GM12878 (cell line): ENCODE measurements around the gene CT83.

Experiments
- CTCF ChIP-seq, 3 experiments: IDR thresholded peaks in 2 of 3; conservative IDR thresholded peaks in 1 of 3; 2 replicates each; pipeline ENCODE4 v1.5.1; 2011; ENCODE audit warnings: low read depth in 3 of 3, low read length in 3 of 3, mild to moderate bottlenecking in 3 of 3, control low read depth in 2 of 3, moderate library complexity in 2 of 3, inconsistent platforms in 1 of 3, mixed read lengths in 1 of 3; ENCODE audit not compliant: control insufficient read depth in 2 of 3, insufficient read depth in 1 of 3; ENCODE audit errors: extremely low read depth in 1 of 3
- EP300 ChIP-seq, 2 experiments: fragments of 150-350 bp in 1 of 2; IDR thresholded peaks; 2 replicates each; pipeline ENCODE4 v1.6.1; 2011 to 2012; ENCODE audit warnings: low read depth in 2 of 2, low read length in 2 of 2, borderline replicate concordance in 1 of 2, improper control_type of control experiment in 1 of 2, inconsistent platforms in 1 of 2; ENCODE audit not compliant: control insufficient read depth in 1 of 2
- ETV6 ChIP-seq, 2 experiments: fragments of 450-650 bp in 1 of 2; IDR thresholded peaks in 1 of 2; conservative IDR thresholded peaks in 1 of 2; 2 replicates each; pipeline ENCODE4 v1.6.1; 2014; ENCODE audit warnings: antibody characterized with exemption in 1 of 2, borderline replicate concordance in 1 of 2, low read depth in 1 of 2, mild to moderate bottlenecking in 1 of 2, moderate library complexity in 1 of 2
- IRF3 ChIP-seq: fragments of 450-650 bp; IDR thresholded peaks from 2 replicates; pipeline ENCODE4 v1.6.1; 2014; ENCODE audit warnings: mild to moderate bottlenecking
- JUNB ChIP-seq: IDR thresholded peaks from 2 replicates; pipeline ENCODE4 v1.6.1; 2016; ENCODE audit warnings: antibody characterized with exemption, mild to moderate bottlenecking
- MAX ChIP-seq: IDR thresholded peaks from 2 replicates; pipeline ENCODE4 v1.6.1; 2012; ENCODE audit warnings: low read depth, low read length, improper control_type of control experiment
- MXI1 ChIP-seq: fragments of 150-350 bp; IDR thresholded peaks from 2 replicates; pipeline ENCODE4 v1.6.1; 2011; ENCODE audit warnings: low read depth, mild to moderate bottlenecking, inconsistent platforms, low read length, improper control_type of control experiment
- RCOR1 ChIP-seq: conservative IDR thresholded peaks from 2 replicates; pipeline ENCODE4 v1.6.1; 2012; ENCODE audit warnings: low read depth, low read length, improper control_type of control experiment
- REST ChIP-seq: IDR thresholded peaks from 2 replicates; pipeline ENCODE4 v1.6.1; 2012; ENCODE audit warnings: mild to moderate bottlenecking, low read depth, low read length
- SIN3A ChIP-seq: IDR thresholded peaks from 2 replicates; pipeline ENCODE4 v1.6.1; 2012; ENCODE audit warnings: low read depth, low read length, improper control_type of control experiment
- ZBTB40 ChIP-seq: fragments of 450-650 bp; IDR thresholded peaks from 2 replicates; pipeline ENCODE4 v1.6.1; 2016; ENCODE audit warnings: mild to moderate bottlenecking, moderate library complexity, borderline replicate concordance

GRCh38 chrX:116427978-116428377 lies 34.8 kb downstream of the CT83 start:
- TF ChIP-seq MAX (no peak), RCOR1 (no peak), IRF3 (no peak), EP300 (IDR thresholded peaks at IDR 0.05; ENCODE audit: borderline replicate concordance in 1 of 2, control insufficient read depth in 1 of 2, low read depth in 2 of 2, low read length in 2 of 2) (no peak), SIN3A (no peak), CTCF (IDR thresholded peaks at IDR 0.05 in 2 of 3, conservative IDR thresholded peaks at IDR 0.05 in 1 of 3; ENCODE audit: control insufficient read depth in 2 of 3, extremely low read depth in 1 of 3, insufficient read depth in 1 of 3, low read depth in 3 of 3, low read length in 3 of 3) (no peak), MXI1 (no peak), REST (no peak), ZBTB40 (no peak), JUNB (no peak), ETV6 (conservative IDR thresholded peaks at IDR 0.05 in 1 of 2, IDR thresholded peaks at IDR 0.05 in 1 of 2; ENCODE audit: borderline replicate concordance in 1 of 2, low read depth in 1 of 2) (no peak)
